Occipital lobe (tissue), 2 donors: ENCODE data around the gene FSTL4. TPM values are rescaled to one million over a fixed set of nuclear protein-coding genes. Genes with fewer than 3 reads are reported as not detected.

Source experiments
- DNase-seq: peaks from one replicate; lab custom pipeline; 2025; lab: John Stamatoyannopoulos, UW
- total RNA-seq: library from RNA; depleted of rRNA; stranded (reverse); fragments of >200 nt; gene quantifications from one replicate; pipeline ENCODE4 v1.2.3, GENCODE V29; 2014

FSTL4 gene
- total RNA-seq, 1 donor from 2014 or later, result 0.62 TPM

DNA sequence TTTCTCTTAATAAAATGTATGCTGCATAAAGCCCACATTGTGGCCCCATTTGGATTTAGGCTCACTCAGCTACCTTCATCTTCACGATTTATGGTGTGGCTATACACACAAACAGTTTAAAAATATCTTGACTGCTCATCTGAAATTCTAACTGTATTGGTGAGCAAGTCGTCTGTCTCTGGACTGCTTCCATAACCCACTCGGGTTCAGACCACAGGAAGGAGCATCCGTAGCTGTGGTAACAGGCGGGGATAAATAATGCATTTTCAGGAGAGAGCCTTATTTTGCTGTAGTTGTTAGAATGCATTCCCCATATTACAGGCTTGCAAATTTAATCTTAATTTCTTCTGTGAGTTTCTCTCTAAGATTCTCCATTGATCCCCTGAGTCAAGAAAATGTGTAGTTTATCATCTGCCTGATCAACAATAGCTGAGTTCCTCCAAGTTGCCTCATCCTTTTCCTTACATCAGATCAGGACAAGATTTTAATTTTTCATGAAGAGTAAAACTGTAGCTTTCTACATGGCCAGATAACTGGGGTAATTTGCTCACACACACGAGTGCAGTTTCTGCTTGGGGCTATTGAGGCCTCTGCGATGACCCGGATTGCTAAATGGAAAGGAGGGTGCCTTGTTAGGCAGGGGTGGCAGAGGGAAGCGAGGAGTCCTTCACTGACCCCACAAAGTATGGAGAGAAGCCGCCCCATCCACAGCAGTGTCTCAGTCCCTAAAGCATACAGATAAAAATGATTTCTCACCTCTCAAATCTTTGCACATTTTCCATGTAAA, 133.9 kb downstream of the FSTL4 start:
- DNase-seq, result no peak

DNA sequence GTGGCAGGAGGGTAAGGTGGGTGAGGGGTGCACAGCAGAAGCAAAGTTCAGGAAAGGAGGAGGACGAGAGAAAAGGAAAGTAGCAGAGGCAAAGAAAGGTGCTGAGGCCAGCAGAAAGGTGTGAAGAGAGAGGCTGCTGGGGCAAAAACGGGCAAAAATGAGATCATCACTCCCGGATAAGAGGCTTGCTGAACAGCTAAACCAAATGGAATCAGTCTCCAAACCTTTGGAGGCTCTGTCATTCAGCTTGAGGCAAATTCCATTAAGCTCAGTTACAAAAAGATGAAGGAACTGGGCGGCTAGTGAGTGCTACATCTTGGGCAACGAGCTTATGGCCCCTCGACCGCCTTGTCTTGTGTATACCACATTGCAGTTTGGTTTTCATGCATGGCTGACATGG, 136.4 kb downstream of the FSTL4 start:
- no peak for DNase-seq

- no peak for DNase-seq
Observed at GRCh38 chr5:133474851-133475590, 137.3 kb downstream of the FSTL4 start.

DNA sequence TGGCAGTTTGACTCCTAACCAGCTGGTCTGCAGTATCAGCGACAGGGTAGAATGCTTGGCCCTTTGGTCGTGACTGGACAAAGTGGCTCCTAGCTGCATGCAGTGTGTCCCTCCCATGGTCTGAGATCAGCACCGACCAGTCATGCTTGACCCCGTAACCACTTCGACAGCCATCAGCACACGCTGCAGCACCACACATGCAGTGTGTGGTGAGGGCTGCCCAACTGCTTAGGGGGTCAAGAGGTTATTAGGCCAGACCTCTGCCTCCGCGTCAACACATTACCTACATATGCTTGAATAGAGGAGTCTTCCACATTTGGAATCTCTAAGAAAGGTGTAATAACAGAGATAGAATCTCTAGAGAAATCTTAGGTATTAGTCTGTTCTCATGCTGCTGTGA, 139.1 kb downstream of the FSTL4 start:
- no peak for DNase-seq

- no peak for DNase-seq
Observed at GRCh38 chr5:133472829-133473228, 139.5 kb downstream of the FSTL4 start.

DNA sequence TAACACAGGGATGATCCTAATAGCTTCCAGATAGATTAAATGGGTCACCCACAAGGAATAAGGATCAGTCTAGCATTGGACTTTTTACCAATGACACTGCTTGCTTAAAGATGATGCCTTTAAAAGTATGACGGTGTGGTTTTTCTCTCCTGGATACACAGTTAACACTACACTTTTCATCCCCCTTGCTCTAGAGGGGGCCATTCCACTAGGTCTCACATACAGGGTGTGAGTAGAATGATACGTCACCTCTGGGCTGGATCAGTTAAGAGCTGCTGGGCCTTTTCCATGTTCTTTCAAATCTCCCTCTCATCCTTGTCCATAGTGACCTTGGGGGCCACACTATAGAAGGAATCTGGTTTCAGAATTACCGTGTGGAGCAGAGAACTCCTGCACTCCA, 140.6 kb downstream of the FSTL4 start:
- no peak for DNase-seq

DNA sequence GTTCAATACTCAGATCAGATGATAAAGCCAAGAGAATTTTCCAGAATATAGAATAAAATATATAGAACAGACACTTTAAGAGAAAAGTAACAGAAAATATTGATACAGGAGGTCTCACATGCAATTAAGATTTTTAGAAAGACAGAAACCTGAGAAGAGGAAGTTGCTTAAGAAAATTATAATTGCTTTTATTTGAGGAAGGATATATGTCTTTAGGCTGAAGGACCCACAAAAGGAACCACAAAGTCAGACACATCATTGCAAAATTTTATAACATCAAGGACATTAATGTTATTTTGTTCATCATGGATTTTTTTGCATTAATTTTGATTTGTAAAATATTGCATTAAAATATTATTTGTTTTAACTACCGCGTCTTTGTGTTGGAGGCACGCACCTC, 141.5 kb downstream of the FSTL4 start:
- DNase-seq, result no peak

DNA sequence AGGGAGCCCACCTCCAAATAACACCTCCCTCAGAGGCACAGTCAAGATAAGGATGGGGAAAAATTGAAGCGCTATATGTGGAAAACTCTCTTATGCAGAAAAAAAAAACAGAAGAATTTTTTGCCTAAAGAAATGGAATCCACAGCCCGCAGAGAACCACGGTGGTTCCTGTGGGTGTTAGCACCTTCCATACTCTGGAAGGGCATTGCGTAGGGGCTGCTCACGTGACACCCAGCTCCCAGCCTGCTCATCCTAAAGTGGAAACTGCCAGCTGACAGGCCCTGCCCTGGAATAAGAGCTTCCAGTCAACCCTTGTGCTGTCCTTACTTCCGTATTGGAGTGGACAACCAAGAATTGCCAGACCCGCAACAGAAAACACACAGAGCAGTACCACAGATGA, 142.5 kb downstream of the FSTL4 start:
- no peak for DNase-seq

DNA sequence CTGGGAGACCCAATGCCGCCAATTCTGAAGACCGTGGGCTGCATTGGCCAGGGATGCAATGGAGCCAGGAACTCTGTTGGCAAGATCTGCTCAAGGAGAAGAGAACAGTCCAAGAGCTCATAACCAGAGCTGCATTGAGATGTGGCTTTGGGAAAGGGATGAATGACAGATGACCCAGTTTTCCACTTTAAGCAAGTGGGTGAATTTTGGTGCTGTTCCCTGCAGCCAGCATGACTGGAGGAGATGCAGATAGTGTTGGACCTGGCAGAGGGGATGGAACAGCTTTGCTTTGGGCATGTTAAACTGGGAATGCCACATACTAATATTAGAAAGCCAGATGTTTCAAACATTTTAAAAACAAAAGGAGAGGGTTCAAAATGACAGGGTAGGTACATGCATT, 143.1 kb downstream of the FSTL4 start:
- no peak for DNase-seq

DNA sequence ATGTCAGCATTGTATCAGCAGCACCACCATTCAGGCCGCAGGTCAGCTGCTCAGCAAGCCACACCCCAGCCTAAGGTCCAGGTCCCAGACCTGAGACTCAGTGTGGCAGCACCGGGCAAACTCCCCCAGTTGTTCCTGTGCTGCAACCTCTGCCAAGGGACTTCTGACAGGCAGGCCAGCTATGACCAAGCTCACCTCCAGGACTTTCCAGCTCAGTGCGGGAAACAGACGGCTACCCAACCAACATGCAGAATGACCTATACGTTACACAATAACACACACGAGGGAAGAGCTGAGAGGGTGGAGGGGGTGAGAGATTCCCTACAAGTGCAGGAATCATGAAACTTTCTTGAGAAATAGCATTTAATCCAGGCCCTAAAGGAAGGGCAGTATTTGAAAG, 143.7 kb downstream of the FSTL4 start:
- no peak for DNase-seq

- no peak for DNase-seq
Observed at GRCh38 chr5:133467826-133468463, 144.4 kb downstream of the FSTL4 start.

DNA sequence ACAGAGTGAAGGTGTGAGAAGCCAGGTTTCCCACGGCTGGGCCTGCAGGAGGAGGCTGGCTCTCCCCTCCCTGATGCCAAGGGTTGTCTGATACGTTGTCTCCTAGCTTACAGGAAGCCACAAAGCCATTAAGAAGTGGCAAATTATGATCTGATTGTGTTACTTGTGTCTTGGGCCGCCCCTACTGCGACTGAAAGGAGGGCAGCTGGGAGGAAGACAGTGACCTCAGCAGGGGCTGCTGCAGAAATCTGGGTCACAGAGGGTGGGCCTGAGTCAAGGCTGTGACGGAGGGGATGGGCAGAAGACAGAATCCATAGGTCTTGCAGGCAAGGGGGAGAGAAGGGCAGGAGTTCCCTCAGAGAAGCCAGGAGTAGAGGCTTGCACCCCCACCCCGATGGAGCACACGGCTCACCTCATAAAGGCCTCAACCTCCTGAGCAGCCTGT, 145.0 kb downstream of the FSTL4 start:
- DNase-seq, result no peak

GRCh38 chr5:133466556-133467334, 145.6 kb downstream of the FSTL4 start:
- DNase-seq, result no peak

DNA sequence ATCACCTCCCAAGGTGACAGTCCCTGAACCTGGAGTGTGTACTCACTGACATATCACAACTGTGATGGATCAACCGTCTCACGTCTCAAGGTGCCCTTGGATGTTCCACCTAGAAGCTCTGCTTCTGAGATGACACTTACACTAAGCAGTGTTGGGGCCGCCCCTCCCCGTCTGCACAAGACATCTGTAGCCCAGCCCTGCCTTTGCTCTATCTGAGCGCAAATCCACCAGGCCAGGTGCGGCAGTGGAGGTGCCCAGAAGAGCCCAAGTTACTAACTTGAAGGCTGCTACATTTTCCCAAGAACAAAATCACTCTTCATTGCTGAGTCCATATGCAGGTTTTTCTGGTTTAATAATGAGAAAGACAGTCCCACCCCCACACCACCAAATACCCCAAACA, 148.3 kb downstream of the FSTL4 start:
- no peak for DNase-seq

DNA sequence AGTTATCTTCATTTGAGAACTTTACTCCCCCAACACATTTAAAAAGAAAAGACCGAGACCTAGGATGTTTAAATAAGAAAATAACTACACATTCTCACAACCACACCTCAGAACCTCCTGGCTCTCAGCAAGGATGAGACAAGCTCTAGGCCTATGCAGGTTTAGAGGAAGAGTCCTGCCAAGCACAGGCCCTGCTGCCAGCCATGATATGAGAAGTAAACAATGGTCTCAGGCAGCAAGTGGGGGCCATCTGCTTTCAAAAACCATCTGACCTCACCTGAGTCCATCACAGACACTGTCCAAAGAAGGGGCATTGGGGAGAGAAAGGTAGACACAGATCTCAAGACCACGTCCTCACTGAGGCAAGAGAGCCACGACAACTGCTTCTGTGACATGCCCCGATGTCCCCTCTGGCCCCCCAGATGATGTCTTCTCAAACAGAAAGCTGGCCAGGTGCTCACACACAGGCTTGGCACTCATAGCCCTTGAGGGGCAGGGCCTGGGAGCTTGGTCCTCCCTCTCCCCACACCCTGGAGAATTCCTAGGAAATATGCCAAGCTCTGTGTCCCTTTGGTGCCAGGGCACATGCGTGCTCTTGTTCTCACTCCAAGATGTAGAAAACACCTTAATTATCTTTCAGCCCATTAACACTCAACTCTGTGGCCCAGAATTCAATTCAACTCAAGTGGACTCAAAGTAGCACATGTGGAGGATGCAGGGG, 150.4 kb downstream of the FSTL4 start:
- DNase-seq, result no peak

- DNase-seq, result no peak
Observed at GRCh38 chr5:133460172-133460758, 152.1 kb downstream of the FSTL4 start.

GRCh38 chr5:133459474-133460160, 152.7 kb downstream of the FSTL4 start:
- DNase-seq, result no peak

GRCh38 chr5:133458435-133458834, 153.9 kb downstream of the FSTL4 start:
- no peak for DNase-seq

DNA sequence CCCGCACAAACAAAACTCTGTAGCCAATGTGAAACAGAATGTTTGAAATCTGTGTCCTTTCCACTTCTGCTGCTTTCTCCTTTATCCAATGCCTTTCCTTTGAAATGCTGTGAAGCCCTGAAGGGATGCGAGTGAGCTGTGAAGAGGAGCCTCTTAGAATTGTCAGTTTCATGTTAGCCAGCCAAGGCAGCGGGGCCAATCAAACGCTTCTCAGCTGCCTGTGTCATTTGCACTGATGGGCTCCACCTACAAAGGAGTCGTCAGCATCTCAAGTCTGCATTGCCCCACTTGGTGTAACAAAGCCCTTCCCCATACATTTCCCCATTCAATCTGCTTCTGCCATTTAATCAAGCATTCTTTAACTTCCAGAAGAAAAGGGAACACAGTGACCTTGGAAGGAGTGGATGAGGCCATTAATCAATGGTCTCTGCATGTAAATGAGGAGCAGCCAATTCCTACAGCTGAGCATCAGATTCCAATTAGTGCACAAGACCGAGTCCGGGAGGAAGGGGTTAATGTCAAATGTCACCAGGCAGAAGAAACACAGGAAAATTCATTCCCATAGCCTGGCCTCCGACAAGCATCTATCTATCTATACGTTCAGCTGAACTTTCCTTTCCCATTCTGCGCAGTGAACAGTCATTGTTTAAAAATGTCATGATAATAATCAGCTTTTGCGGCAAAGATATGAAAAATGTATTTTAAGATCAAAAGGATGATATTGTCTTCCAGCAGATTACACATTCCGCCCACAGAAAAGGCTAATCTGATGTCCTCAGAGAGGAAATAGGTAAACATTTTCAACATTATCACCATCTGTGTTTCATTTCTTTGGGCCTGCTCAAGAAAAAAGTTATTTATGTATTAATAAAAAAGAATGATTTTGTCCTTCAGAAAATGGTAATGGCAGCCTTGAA, 154.6 kb downstream of the FSTL4 start:
- DNase-seq, result no peak
